Right lobe of liver (tissue), 6 donors: ENCODE data around the gene CYREN. TPM values are rescaled to one million over a fixed set of nuclear protein-coding genes. Genes with fewer than 3 reads are reported as not detected.

Experiments
- ATAC-seq, 4 donors: fragments of 200-7000 bp; cut with Tn5 transposase; one replicate each; pipeline ENCODE4 v1.9.1; 2020; ENCODE audit warnings: mild to moderate bottlenecking in 4 of 4, moderate library complexity in 4 of 4
- DNase-seq, 3 donors: peaks; one replicate each; pipeline ENCODE4 v3.0.0-alpha.2; 2020
- H3K27ac ChIP-seq, 3 donors: fragments of 200-600 bp; one replicate each; pipeline ENCODE4 v1.8.0; 2022
- H3K27me3 ChIP-seq, 2 donors: fragments of 200-600 bp; one replicate each; pipeline ENCODE4 v1.8.0; 2022
- H3K36me3 ChIP-seq, 4 donors: fragments of 200-600 bp; sonication (generic) in 1 of 4; one replicate each; pipeline versions ENCODE4 v1.5.1 to v1.8.0; 2017 to 2022; ENCODE audit warnings: control low read depth in 1 of 4
- H3K4me1 ChIP-seq, 4 donors: fragments of 200-600 bp; sonication (generic) in 1 of 4; one replicate each; pipeline versions ENCODE4 v1.5.1 to v1.8.0; 2017 to 2022; ENCODE audit warnings: control low read depth in 1 of 4
- H3K4me3 ChIP-seq, 3 donors: fragments of 200-600 bp; one replicate each; pipeline ENCODE4 v1.8.0; 2022
- H3K9me3 ChIP-seq, 4 donors: fragments of 200-600 bp; sonication (generic) in 1 of 4; one replicate each; pipeline versions ENCODE4 v1.5.1 to v1.8.0; 2017 to 2022; ENCODE audit warnings: control low read depth in 1 of 4
- POLR2A ChIP-seq: fragments of 450-650 bp; IDR thresholded peaks from one replicate; pipeline ENCODE4 v1.6.1; 2017; ENCODE audit warnings: antibody characterized with exemption, mild to moderate bottlenecking
- WGBS: methylation state at CpG from one replicate; pipeline ENCODE4 v1.1.6; 2018; ENCODE audit warnings: low coverage, low lambda C conversion rate; ENCODE audit not compliant: insufficient coverage; ENCODE audit errors: missing lambda C conversion rate; 5-methylcytosine and 5-hydroxymethylcytosine counted together
- intact Hi-C, 2 donors: fragments of 100-400 bp; cut with DNase I; formaldehyde crosslinking; loops; one replicate each; pipeline versions ENCODE4 v1.11.2 to v1.14.1; 2022
- total RNA-seq, 6 experiments: library from RNA; depleted of rRNA in 2 of 6; stranded (reverse); fragments of >200 nt in 2 of 6; fragmentation: NEBNext Ultra II Directional in 3 of 6; extraction: Animal tissue kit (Norgen Biotek cat#: 25700) in 3 of 6; gene quantifications; one replicate each; pipeline versions ENCODE4 v1.1.0 to v1.2.4, GENCODE V29; 2016 to 2023
- TF ChIP-seq, protein P1 (sequence below), 4 donors: fragments of 200-600 bp in 3 of 4; fragments of 450-650 bp in 1 of 4; IDR thresholded peaks; one replicate each; pipeline versions ENCODE4 v1.5.1 to v1.8.0; 2016 to 2022; ENCODE audit warnings: antibody characterized with exemption in 4 of 4, mild to moderate bottlenecking in 2 of 4
- donor health status: DM: no; HTN: yes; CAD: no.
- donor health status: DM: no; HTN: no; CAD: no.
- donor health status: DM: no; HTN: no; CAD: no.
- donor health status: DM: no; HTN: yes; CAD: no.
- donor health status: DM: no; HTN: yes; CAD: no.

Gene CYREN
- total RNA-seq, 6 experiments from 2014 or later, result 11.5 to 17.1 (median 15.0) TPM

- H3K4me3 ChIP-seq, result peak overlapping the region; percentile 86 to 98 (median 88)
- 22% methylated on average over 9 of the region's 11 CpGs for WGBS
These were observed 1.2 kb downstream of the CYREN start for GRCh38 chr7:135169141-135169963.

GRCh38 chr7:135168489-135169140 lies 1.9 kb downstream of the CYREN start:
- ATAC-seq, result no peak
- H3K27ac ChIP-seq, result peak overlapping the region; percentile 97 to 99 (median 98)
- H3K4me1 ChIP-seq, result peaks cover 0 to 32% (median 9%) of the 10 kb centered on the region in 4 donors

More at GRCh38 chr7:135169141-135169963, 1.2 kb downstream of the CYREN start:
- Histone ChIP-seq H3K9me3 (no peaks in the 10 kb centered on the region), H3K36me3 (peaks cover 0 to 39% (median 0%) of the 10 kb centered on the region in 4 donors), H3K27me3 (no peaks in the 10 kb centered on the region), H3K27ac (peak overlapping the region; percentile 97 to 99 (median 98)), H3K4me1 (peaks cover 0 to 32% (median 9%) of the 10 kb centered on the region in 4 donors)
- peak; percentile 75 to 81 (median 78) for DNase-seq
- intact Hi-C loops, result no loop called here
- no peak for TF ChIP-seq POLR2A
- TF ChIP-seq, protein P1, sequence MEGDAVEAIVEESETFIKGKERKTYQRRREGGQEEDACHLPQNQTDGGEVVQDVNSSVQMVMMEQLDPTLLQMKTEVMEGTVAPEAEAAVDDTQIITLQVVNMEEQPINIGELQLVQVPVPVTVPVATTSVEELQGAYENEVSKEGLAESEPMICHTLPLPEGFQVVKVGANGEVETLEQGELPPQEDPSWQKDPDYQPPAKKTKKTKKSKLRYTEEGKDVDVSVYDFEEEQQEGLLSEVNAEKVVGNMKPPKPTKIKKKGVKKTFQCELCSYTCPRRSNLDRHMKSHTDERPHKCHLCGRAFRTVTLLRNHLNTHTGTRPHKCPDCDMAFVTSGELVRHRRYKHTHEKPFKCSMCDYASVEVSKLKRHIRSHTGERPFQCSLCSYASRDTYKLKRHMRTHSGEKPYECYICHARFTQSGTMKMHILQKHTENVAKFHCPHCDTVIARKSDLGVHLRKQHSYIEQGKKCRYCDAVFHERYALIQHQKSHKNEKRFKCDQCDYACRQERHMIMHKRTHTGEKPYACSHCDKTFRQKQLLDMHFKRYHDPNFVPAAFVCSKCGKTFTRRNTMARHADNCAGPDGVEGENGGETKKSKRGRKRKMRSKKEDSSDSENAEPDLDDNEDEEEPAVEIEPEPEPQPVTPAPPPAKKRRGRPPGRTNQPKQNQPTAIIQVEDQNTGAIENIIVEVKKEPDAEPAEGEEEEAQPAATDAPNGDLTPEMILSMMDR (IDR thresholded peaks at IDR 0.05), result peak; percentile 41 to 50 (median 48)
- ATAC-seq, result peak; percentile 6 to 26 (median 10)

DNA sequence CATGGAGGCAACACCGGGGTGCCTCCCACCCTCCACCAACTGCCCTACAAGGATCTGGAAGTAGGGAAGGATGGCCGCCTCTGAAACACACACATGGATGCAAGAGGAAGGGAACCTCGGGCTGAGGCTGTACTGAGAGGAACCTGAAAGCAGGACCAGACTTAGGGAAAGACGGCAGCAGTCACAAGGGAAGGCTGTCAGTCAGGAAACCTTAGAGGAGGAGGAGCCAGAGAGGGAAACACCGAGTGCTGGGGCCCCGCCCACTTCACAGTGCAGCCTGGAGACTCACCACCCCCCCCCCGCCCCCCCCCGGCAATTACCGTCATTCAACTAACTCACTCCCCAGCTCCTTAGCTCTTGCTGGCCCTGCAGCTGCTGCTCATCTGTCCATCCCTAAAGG lies 2.5 kb downstream of the CYREN start:
- peaks cover 0 to 39% (median 1%) of the 10 kb centered on the region in 4 donors for H3K36me3 ChIP-seq
- H3K27me3 ChIP-seq, result no peaks in the 10 kb centered on the region
- WGBS, result 80% methylated on average over 1 of the region's 9 CpGs
- no peaks in the 10 kb centered on the region for H3K9me3 ChIP-seq
- no peak overlapping the region for H3K4me3 ChIP-seq
- TF ChIP-seq POLR2A, result no peak
- TF ChIP-seq, protein P1 (IDR thresholded peaks at IDR 0.05), result no peak
- peaks cover 0 to 32% (median 9%) of the 10 kb centered on the region in 4 donors for H3K4me1 ChIP-seq
- ATAC-seq, result peak in 1 of 4 donors; percentile 1
- DNase-seq, result peak in 2 of 3 donors; percentile 70 to 74
- peak overlapping the region in 2 of 3 donors; percentile 97 to 99 for H3K27ac ChIP-seq
- intact Hi-C loops, result no loop called here

More at GRCh38 chr7:135168489-135169140, 1.9 kb downstream of the CYREN start:
- H3K9me3 ChIP-seq, result no peaks in the 10 kb centered on the region
- intact Hi-C loops, result no loop called here
- no peak for DNase-seq
- H3K27me3 ChIP-seq, result no peaks in the 10 kb centered on the region
- WGBS, result 89% methylated on average over 6 of the region's 13 CpGs
- peaks cover 0 to 39% (median 1%) of the 10 kb centered on the region in 4 donors for H3K36me3 ChIP-seq
- no peak for TF ChIP-seq POLR2A
- TF ChIP-seq, protein P1 (IDR thresholded peaks at IDR 0.05), result no peak
- no peak overlapping the region for H3K4me3 ChIP-seq

GRCh38 chr7:135167365-135167917 lies 3.1 kb downstream of the CYREN start:
- TF ChIP-seq POLR2A, result no peak
- TF ChIP-seq, protein P1 (IDR thresholded peaks at IDR 0.05), result no peak
- ATAC-seq, result no peak
- no peak for DNase-seq
- peaks cover 0 to 32% (median 9%) of the 10 kb centered on the region in 4 donors for H3K4me1 ChIP-seq
- no peaks in the 10 kb centered on the region for H3K27me3 ChIP-seq
- H3K9me3 ChIP-seq, result no peaks in the 10 kb centered on the region
- H3K27ac ChIP-seq, result peak overlapping the region; percentile 35 to 84 (median 60)
- H3K4me3 ChIP-seq, result no peak overlapping the region
- intact Hi-C loops, result no loop called here
- WGBS, result 60% methylated on average over 7 of the region's 12 CpGs
- peaks cover 0 to 39% (median 1%) of the 10 kb centered on the region in 4 donors for H3K36me3 ChIP-seq
